OCI-LY1 (cell line): Measurements from ENCODE around the gene TAF3.

Experiments used
- CTCF ChIP-seq: fragments of 200-600 bp; sonication (generic), shearing (Covaris generic); IDR thresholded peaks from 2 replicates; pipeline ENCODE4 v1.5.1; 2017; ENCODE audit warnings: mild to moderate bottlenecking, antibody characterized with exemption, low read length, moderate library complexity, mixed read lengths
- EZH2 ChIP-seq: fragments of 200-600 bp; sonication (generic), shearing (Covaris generic); IDR thresholded peaks from 2 replicates; pipeline ENCODE4 v1.8.0; 2017; ENCODE audit warnings: borderline replicate concordance, mixed run types, mild to moderate bottlenecking, antibody characterized with exemption, low read length, moderate library complexity, mixed read lengths

DNA sequence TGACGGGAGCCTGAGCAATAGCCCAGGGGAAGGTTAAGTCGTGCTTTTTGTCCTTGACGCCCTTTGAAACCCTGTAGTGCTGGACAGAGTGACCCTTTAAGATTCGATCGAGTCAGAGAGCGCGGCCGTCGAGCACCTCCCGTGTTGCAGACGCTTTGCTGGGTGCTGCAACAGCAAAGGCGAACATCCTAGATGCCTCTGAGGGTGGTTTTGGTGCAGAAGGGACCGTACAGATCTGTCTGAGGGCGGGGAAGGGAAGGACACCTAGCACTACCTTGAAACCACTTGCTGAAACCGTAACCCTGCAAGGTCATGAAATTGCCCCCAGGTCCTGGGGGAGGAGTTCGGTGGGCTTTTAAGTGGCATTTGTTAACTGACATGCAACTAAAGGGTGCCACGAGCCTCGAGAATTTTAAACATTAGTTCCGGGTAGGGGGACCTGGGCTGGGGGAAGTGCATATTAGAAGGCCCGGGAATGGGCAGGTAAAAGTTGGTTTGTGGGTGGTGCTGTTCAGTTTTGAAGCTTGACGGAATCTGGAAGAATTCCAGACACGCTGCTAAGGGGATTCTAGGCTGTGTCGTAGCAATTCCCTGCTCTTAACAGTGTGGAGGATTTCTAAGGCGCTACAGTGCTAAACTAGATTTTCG, 29.5 kb upstream of the TAF3 start:
- TF ChIP-seq EZH2 = no peak
- no peak for TF ChIP-seq CTCF
